PFSK-1 (cell line): Measurements from ENCODE around the gene POU2AF3.

Experiments used
- FOXP2 ChIP-seq: optimal IDR thresholded peaks from 2 replicates; pipeline ENCODE3; 2011; ENCODE audit warnings: borderline replicate concordance, control low read depth, inconsistent platforms; ENCODE audit not compliant: insufficient read depth; ENCODE audit errors: extremely low read length, extremely low read depth
- POLR2AphosphoS5 ChIP-seq: IDR thresholded peaks from 2 replicates; pipeline ENCODE4 v1.6.1; 2012; ENCODE audit warnings: low read depth, mild to moderate bottlenecking, control low read depth, low read length, moderate library complexity
- SIN3A ChIP-seq: IDR thresholded peaks from 2 replicates; pipeline ENCODE4 v1.6.1; 2012; ENCODE audit warnings: mild to moderate bottlenecking, low read length, moderate library complexity, borderline replicate concordance; ENCODE audit not compliant: insufficient read depth
- TAF1 ChIP-seq: IDR thresholded peaks from 2 replicates; pipeline ENCODE4 v1.6.1; 2012; ENCODE audit warnings: low read length, control low read depth, borderline replicate concordance; ENCODE audit not compliant: insufficient read depth
- TF ChIP-seq, protein P1 (sequence below), 2 experiments: IDR thresholded peaks; 2 replicates each; pipeline versions ENCODE4 v1.6.1 to v1.8.0; 2011 to 2012; ENCODE audit warnings: low read depth in 2 of 2, low read length in 2 of 2, control low read depth in 1 of 2, inconsistent platforms in 1 of 2, mild to moderate bottlenecking in 1 of 2, moderate library complexity in 1 of 2; ENCODE audit not compliant: insufficient read depth in 1 of 2

The POU2AF3 gene

DNA sequence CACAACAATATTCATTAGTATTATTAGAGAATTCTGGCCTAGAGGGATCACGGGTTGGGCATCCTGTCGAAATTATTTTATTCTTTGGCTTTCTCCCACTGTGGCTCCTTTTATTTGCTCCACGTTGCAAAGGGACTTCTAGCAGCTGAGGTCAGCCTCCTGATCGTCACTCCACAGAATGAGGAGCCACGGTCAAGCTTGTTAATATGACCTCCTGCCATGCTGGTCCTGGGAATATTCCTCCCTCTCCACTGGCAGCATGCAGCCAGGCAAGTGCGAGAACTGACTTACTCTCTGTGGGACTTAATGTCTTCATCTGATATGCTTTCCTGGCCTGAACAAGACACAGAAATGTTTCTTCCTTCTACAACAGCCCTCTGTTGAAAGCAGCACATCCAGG, 20.9 kb downstream of the POU2AF3 start:
- TF ChIP-seq POLR2AphosphoS5 (no peak), TAF1 (no peak), SIN3A (no peak), FOXP2 (no peak)
- TF ChIP-seq, protein P1, sequence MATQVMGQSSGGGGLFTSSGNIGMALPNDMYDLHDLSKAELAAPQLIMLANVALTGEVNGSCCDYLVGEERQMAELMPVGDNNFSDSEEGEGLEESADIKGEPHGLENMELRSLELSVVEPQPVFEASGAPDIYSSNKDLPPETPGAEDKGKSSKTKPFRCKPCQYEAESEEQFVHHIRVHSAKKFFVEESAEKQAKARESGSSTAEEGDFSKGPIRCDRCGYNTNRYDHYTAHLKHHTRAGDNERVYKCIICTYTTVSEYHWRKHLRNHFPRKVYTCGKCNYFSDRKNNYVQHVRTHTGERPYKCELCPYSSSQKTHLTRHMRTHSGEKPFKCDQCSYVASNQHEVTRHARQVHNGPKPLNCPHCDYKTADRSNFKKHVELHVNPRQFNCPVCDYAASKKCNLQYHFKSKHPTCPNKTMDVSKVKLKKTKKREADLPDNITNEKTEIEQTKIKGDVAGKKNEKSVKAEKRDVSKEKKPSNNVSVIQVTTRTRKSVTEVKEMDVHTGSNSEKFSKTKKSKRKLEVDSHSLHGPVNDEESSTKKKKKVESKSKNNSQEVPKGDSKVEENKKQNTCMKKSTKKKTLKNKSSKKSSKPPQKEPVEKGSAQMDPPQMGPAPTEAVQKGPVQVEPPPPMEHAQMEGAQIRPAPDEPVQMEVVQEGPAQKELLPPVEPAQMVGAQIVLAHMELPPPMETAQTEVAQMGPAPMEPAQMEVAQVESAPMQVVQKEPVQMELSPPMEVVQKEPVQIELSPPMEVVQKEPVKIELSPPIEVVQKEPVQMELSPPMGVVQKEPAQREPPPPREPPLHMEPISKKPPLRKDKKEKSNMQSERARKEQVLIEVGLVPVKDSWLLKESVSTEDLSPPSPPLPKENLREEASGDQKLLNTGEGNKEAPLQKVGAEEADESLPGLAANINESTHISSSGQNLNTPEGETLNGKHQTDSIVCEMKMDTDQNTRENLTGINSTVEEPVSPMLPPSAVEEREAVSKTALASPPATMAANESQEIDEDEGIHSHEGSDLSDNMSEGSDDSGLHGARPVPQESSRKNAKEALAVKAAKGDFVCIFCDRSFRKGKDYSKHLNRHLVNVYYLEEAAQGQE (IDR thresholded peaks at IDR 0.05; ENCODE audit: insufficient read depth in 1 of 2, low read depth in 2 of 2, low read length in 2 of 2): no peak

GRCh38 chr11:111320728-111321568, 22.6 kb downstream of the POU2AF3 start:
- TF ChIP-seq TAF1 (no peak), SIN3A (no peak), POLR2AphosphoS5 (no peak), FOXP2 (no peak)
- TF ChIP-seq, protein P1 (IDR thresholded peaks at IDR 0.05; ENCODE audit: insufficient read depth in 1 of 2, low read depth in 2 of 2, low read length in 2 of 2): no peak

DNA sequence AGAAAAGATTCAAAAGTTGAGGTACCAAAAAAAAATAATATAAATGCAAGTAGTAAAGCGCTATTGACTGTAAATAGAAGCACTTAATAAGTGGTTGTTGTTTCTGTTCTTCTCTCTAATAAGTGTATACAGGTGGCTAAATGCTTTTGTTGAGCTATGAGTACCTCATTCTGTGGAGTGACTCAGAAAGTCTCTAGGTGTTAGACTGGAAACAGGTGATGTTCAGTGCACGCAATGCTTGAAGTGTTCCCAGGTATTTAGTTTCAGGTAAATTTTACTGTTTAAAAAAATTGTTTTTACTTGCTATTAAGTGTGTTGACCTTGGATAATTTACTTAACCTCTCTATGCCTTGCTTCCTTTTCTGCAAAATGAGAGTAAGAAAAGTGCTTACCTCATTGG, 24.2 kb downstream of the POU2AF3 start:
- TF ChIP-seq POLR2AphosphoS5 (no peak), SIN3A (no peak), TAF1 (no peak), FOXP2 (no peak)
- TF ChIP-seq, protein P1 (IDR thresholded peaks at IDR 0.05; ENCODE audit: insufficient read depth in 1 of 2, low read depth in 2 of 2, low read length in 2 of 2): no peak

- TF ChIP-seq TAF1: no peak
- TF ChIP-seq SIN3A: no peak
- TF ChIP-seq POLR2AphosphoS5: no peak
- TF ChIP-seq, protein P1 (IDR thresholded peaks at IDR 0.05; ENCODE audit: insufficient read depth in 1 of 2, low read depth in 2 of 2, low read length in 2 of 2): no peak
- TF ChIP-seq FOXP2: no peak
Observed at GRCh38 chr11:111324277-111324720, 26.0 kb downstream of the POU2AF3 start.
